GM23248 (cell line): ENCODE results near the gene SLC36A3.

ENCODE experiments used
- EZH2 ChIP-seq: fragments of 200-600 bp; sonication (generic); IDR thresholded peaks from 2 replicates; pipeline ENCODE4 v1.6.1; 2018; ENCODE audit warnings: antibody characterized with exemption, mild to moderate bottlenecking; ENCODE audit not compliant: insufficient read depth, poor library complexity, severe bottlenecking
- EZH2phosphoT487 ChIP-seq: fragments of 200-600 bp; sonication (generic); IDR thresholded peaks from 2 replicates; pipeline ENCODE4 v1.6.1; 2018; ENCODE audit warnings: antibody characterized with exemption, moderate library complexity, mild to moderate bottlenecking, low read depth; ENCODE audit not compliant: insufficient read depth

DNA sequence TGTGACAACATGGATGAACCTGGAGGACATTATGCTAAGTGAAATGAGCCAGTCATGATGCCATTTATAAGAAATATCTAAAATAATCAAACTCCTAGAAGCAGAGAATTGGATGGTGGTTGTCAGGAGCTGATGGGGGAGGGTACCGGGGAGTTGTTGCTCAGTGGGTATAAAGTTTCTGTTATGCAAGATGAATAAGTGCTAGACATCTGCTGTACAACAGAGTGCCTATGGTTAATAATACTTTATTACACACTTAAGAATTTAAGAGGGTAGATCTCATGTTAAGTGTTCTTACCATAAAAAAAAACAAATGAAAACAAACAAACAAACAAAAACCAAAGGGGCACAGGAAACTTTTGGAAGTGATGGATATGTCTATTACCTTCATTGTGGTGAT lies 66.7 kb downstream of the SLC36A3 start:
- TF ChIP-seq EZH2 (no peak), EZH2phosphoT487 (no peak)
